GM12864 (cell line): ENCODE results near the gene PTPN1.

Experiments
- DNase-seq: peaks from one replicate; pipeline ENCODE4 v3.0.0-alpha.2; 2011; ENCODE audit warnings: low read depth
- H3K4me3 ChIP-seq: 2 replicates; pipeline ENCODE4 v1.5.1; 2011; ENCODE audit warnings: mild to moderate bottlenecking, low read depth, low read length, control low read depth
- CTCF ChIP-seq: IDR thresholded peaks from 2 replicates; pipeline ENCODE4 v1.5.1; 2011; ENCODE audit warnings: low read depth, mild to moderate bottlenecking, moderate library complexity, low read length, control low read depth, inconsistent platforms; ENCODE audit errors: missing control alignments

PTPN1 gene

GRCh38 chr20:50582092-50582491, 71.9 kb downstream of the PTPN1 start:
- no peak for DNase-seq
- no peak overlapping the region for H3K4me3 ChIP-seq
- TF ChIP-seq CTCF = no peak

- H3K4me3 ChIP-seq = no peak overlapping the region
- TF ChIP-seq CTCF = no peak
- DNase-seq = no peak
Observed at GRCh38 chr20:50582591-50583234, 72.5 kb downstream of the PTPN1 start.

- no peak for DNase-seq
- no peak for TF ChIP-seq CTCF
- H3K4me3 ChIP-seq = no peak overlapping the region
Observed at GRCh38 chr20:50583442-50584150, 73.4 kb downstream of the PTPN1 start.

- TF ChIP-seq CTCF = no peak
- no peak overlapping the region for H3K4me3 ChIP-seq
- DNase-seq = no peak
Observed at GRCh38 chr20:50584687-50585086, 74.5 kb downstream of the PTPN1 start.

- TF ChIP-seq CTCF = no peak
Observed at GRCh38 chr20:50585214-50585613, 75.0 kb downstream of the PTPN1 start.

GRCh38 chr20:50585678-50586077, 75.5 kb downstream of the PTPN1 start:
- no peak for TF ChIP-seq CTCF
- no peak overlapping the region for H3K4me3 ChIP-seq
- DNase-seq = no peak

More at GRCh38 chr20:50585214-50585613, 75.0 kb downstream of the PTPN1 start:
- DNase-seq = no peak
- H3K4me3 ChIP-seq = no peak overlapping the region

GRCh38 chr20:50586531-50587232, 76.5 kb downstream of the PTPN1 start:
- no peak for DNase-seq
- no peak overlapping the region for H3K4me3 ChIP-seq
- TF ChIP-seq CTCF = no peak
